LoVo (cell line): ENCODE results near the gene KAZN.

Experiments used
- DNase-seq: peaks from one replicate; pipeline ENCODE4 v3.0.0-alpha.2; 2016; ENCODE audit warnings: low spot score

Gene KAZN

DNA sequence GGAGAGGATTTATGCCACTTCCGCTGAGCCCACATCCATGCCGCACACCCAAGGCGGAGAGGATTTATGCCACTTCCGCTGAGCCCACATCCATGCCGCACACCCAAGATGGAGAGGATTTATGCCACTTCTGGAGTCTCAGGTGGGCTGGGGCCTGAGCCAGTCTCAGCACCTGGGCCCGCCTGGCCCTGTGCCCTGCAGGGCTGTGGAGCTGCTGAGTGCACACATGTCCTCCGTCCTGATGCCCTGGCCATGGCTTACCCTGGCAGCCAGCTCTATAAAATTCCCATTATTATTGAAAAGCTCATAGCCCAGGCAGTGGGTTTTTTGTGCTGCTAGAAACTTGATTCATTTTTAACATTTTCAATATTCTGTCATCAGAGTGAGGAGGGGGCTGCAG is 465.3 kb downstream of the KAZN start:
- no peak for DNase-seq

DNA sequence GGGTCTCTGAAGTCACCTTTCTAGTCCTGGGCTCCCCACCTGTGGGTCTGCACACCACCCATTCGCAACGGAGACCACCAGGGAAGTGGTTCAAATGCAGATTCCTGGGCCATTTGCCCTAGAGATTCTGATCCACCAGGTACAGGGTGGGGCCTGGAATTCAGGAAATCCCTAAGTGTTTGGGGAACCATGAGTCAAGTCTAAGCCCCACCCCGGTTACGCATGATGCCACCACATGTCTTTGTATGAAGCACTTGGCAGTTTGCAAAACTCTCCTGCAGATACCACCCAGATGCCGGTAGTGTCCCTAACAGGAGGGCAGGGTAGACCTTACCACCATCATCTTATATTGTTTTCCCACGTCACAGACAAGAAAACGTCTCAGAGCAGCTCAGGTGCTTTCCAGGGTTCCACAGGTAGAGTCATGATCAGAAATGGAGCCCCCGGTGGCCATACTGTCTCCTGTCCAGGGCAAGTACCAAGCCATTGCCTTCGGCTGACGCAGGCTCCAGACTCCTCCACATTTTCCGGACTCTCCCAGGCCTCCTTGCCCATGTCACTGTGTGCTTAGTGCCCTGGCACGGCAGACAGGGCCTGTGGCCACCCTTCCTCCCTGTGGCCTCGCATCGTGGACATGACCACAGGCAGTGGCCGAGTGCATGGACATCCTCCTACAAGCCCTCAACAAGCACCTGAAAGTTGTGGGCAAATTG is 465.9 kb downstream of the KAZN start:
- DNase-seq: no peak

DNA sequence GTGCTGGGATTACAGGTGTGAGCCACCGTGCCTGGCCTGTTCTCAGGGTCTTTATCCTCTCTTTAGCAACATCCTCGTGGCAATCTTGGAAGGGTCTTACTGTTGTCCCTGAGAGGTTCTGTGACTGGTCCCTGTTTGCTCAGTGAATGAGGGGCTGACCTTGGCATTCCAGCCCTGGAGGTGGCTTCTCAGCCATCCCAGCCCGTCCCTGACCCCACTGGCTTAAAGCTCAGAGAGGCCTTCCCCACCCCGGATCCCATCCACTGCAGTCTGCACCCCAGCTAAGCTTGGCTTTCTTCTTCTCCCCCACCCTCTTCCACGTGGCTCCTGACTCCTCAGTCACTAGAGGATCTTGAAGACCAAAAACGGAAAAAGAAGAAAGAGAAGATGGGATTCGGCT is 466.8 kb downstream of the KAZN start:
- no peak for DNase-seq

DNA sequence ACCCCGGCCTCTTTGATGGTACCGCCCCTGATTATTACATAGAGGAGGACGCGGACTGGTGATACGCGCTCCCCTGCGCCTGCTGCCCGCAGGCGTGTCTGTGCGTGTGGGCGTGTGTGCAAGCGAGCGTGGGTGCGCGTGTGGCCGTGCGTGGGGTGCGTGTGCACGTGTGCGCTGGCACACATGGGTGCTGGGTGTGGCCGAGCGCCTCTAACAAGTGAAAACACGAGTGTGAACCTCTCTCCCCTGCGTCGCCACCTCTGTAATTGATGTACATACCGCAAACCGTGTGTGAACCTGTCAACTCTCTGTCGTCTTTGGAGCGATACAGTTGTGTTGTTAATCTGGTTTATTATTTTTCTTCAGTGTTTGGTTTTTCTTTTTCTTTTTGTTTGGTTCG is 467.3 kb downstream of the KAZN start:
- no peak for DNase-seq

DNA sequence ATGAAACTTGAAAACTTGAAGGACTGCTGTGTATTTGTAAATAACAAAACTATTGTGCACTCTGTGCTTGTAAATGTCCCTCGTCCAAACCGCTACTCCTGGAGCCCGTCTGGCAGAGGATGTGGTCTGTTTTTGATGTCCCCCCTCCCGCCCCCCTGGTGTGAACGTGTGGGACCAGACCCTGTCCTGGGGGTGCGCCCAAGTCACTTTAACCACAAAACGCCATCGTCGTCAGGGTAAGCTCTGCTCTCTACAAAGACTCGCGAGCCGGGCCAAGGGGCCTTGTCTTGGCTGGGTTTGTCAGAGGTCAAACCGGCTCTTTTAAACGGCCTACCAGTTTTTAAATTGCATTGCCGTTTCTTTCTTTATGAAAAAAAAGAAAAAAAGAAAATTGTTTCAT is 467.7 kb downstream of the KAZN start:
- no peak for DNase-seq

DNA sequence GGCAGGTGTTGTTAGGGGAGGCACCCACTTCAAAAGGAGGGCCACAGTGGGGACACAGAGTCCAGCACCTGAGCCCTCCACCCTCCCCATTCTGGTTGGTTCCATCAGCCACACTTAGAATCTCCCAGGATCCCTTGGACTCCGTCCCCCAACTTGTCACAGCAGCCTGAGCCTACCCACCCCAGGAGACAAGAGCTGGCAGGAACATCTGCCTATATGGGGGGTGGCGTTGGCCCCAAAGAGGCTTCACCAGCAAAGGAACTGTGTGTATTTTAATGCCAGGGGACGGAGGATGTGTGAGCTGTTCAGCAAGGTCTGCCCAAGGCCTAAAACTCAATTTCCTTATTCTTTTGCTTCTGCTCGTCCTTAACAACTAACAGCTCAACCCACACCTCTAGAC is 468.7 kb downstream of the KAZN start:
- no peak for DNase-seq

DNA sequence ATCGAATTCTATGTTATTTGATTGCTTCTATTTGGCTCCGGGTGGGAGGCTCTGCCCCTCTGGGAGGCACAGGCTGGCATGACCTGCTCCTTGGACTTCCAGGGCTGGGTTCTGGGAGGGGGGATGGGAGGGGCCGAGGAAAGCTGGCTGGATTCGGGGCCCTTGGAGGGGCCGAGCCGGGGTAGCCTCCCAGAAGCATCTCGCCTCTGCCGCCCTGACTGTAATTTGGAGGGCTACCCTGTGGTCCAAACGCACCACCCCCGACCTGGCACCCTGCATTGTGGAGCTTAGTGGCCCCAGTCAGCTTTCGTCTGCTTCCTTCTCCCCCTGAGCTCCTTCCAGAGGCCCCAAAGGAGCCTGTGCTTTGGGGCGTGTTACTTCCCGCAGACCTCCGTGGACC is 469.7 kb downstream of the KAZN start:
- no peak for DNase-seq

DNA sequence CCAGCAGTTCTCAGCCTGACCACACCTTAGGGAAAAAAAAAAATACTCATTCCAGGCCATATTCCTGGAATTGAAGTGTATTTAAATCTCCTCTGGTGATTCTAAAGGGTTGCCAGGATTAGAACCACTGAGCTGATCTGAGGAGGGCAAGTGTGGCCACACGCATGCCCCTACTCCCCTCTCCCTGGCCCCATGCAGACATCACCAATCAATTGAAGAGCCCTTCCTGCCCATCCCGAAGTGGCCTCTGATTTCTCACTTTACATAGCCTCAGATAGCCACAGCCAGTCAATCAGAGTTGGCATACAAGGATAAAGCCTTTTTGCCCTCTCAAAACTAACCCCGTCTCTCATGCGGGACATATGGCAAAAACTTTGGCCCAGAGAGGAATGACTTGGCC is 470.5 kb downstream of the KAZN start:
- no peak for DNase-seq

DNA sequence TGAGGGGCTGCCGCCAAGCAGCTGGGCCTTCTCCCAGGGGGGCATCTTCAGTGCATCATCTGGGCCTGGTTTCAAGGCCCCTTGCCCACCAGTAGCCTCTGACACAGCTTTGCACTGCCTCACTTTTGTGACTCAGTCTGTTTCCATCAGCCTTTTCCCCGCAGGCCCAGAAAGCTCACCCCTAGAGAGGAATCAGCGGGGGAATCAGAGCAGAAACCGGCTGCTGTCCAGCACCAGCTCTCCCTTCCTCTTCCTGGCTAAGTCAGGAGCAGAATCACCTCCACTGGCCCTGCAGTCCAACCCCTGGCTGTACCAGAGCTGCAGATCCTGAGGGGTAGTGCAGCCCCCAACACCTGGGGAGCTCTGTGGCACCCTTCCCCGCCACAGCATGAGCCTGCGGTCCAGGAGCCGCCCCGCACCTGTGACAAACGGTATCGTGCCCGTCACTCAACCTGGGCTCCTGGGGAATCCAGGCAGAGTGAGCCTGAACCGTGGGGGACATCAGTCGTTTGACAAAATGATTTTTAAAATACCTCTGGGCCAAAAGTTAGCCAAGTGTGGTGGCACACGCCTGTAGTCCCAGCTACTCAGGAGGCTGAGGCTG is 471.8 kb downstream of the KAZN start:
- DNase-seq: no peak

DNA sequence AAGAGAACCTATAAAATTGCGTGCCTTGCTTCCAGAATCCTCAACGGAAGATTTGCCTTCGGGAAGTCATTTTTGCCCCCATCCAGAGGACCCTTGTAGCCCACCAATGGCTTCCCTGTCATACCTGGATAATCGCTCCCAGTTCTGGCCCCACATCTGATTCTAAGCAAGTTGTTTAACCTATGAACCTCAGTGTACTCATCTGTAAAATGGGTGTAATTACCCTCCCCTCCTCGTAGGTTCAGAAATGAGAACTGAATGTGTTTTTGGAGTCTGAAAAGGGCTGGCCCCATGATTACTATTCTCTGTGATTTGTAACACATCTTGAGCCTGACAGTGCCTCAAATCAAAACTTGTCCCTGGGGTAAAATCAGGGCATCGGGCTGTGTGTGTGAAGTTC is 473.5 kb downstream of the KAZN start:
- DNase-seq: no peak

DNA sequence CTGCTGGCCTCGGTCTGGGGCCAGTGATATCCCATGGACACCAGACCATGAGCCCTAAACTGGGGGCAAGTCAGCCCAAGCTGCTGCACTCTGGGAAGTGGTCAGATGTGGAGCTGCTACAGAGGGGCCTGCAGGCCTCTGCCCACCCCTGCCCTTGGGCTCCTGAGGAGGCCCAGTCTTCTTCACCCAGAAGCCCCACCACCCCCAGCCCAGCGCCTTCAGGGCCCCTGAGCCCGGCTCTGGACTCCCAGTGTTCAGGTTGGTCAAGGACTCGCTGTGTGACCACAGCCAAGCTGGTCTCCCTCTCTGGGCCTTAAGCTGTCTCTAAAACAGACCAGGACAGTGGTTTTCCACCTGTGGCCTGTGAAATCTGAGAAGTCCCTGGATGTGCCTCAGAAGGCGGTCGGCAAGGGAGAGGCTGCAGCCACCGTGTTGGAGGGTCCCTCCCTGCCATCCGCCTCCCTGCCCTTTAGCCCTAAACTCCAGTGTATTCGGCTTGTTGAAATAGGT is 475.4 kb downstream of the KAZN start:
- DNase-seq: no peak

DNA sequence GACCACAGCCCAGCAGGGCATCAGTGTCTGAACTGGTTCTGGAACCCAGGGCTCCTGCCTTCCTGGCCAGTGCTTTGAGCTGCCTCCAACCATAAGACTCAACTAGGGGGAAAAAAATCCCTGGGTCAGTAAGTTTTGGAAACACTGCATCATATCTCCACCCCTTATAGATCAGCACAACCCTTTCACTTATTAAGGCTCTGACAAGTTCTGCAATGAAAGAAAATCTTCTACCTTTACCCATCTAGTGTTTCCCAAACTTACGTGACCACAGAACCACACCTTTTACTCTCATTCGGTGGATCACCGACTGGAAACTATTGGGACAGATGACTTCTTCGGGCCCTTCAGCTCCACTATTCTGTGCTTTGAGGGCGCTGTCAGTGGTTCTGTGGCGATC is 476.7 kb downstream of the KAZN start:
- no peak for DNase-seq

DNA sequence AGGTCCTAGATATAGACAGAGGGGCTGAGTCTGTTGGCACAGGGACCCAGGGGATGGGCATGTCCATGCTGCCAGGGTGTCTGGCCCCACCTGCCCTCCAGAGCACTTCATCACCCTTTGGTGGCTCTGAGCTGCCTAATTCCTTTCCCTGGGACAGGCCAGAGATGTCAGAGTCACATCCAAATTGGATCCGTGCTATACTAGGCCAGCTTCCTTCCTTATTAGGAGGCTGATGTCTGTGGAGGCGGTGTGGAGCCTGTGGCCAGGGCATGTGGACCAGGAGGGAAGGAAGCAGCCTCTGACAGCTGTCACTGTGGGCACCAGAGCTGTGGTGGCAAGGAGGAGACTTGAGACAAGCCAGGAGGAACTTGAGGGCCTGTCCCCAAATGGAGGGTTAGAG is 477.3 kb downstream of the KAZN start:
- DNase-seq: no peak

DNA sequence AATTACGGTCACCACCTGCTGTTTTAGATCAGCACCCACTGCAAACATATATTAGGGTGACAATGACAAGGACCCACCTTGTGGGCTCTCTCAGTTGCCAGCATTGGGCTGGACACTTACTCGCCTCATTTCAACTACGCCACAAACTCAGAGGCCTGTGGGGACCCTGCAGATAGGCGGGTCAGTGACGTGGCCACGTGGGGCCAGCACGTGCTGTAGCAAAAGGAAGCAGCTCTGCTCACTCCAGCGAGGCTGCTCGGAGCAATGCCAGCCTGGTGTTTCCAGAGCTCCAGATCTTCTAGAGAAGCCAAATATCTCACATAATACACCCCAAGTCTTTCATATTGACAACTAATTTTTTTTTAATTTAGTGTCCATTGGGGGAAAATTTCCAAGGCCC is 478.3 kb downstream of the KAZN start:
- DNase-seq: no peak

DNA sequence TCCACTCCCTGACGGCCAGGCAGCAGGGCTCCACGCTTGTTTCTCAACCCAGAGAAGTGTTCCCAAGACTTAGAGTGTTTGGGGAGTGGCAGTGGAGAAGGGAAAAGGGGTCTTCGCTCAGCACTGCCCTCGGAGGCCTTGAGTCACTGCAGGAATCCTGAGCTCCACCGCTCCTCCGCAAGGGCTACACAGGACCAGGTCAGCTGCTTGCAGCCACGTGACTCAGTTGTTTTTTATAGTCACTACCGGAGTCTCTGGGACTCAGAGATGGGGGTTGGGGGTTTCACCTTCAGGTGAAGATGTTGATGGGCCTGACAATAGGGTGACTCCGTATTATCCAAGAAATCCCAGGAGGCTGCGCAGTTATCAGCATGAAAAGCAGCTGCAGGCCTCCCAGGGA is 478.9 kb downstream of the KAZN start:
- no peak for DNase-seq

DNA sequence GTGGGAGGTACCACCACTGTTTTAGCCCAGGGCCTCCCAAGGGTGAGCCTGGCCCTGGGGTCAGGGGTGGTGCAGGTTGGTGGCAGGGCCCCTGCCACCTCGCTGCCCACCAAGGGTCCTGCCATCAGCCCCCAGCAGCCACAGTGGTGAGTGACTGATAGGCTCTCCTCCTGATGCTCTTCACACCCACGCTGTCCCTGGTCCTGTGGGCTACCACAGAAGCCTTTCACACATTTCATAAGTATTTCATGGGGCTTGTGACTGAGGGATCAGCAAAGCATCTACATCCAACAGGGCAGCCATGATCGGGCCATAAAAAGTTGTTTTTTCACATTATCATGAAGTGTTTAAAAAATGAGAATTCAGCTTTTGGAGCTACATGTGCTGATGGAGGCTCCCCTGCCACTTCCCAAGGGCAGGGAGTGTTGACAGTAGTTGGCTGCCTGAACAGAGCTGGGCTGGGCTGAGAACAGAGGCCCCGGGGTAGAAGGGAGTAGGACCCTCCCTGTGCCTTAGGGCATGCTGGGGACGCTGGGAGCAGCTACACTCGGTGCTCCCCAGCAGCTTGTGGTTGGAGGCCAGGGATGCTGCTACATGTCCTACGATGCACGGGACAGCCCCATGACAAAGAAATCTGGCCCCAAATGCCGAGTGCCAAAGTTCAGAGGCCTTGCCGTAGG is 482.0 kb downstream of the KAZN start:
- no peak for DNase-seq

DNA sequence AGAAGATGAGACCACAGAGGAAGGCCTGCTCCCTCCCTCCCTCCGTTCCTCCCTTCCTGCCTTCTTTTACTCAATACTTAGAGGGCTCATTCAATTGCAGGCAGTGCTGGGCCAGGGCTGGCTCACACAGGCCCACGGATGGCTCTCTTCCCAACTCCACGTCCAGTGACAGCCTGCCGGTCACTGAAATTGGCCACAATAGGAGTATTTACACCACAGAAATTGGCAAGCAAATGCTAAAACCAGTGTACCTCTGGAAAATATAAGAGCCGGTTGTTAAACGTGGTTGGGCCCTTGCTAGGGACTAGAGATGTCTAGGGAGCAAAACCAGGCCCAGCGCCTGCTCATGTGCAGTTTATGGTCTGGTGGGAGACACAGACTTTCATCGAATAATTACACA is 482.6 kb downstream of the KAZN start:
- no peak for DNase-seq

DNA sequence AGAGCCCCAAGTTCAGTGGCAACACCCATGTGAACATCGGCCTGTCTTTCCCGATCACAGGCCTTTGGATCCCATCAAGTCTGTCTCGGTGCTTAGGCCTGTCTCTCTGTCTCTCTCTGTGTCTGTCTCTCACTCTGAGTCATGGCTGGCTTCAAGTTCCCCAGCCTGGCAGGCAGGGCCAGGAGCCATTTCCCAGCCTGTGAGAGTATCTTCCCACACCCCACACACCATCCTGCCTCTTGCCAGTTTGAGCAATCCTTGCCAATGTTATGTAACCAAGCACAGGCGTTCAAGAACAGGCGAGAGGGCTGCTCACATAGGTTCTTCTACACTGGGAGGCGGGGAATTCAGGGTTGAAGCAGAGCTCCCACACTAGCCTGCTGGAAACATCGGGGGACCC is 485.1 kb downstream of the KAZN start:
- no peak for DNase-seq

DNA sequence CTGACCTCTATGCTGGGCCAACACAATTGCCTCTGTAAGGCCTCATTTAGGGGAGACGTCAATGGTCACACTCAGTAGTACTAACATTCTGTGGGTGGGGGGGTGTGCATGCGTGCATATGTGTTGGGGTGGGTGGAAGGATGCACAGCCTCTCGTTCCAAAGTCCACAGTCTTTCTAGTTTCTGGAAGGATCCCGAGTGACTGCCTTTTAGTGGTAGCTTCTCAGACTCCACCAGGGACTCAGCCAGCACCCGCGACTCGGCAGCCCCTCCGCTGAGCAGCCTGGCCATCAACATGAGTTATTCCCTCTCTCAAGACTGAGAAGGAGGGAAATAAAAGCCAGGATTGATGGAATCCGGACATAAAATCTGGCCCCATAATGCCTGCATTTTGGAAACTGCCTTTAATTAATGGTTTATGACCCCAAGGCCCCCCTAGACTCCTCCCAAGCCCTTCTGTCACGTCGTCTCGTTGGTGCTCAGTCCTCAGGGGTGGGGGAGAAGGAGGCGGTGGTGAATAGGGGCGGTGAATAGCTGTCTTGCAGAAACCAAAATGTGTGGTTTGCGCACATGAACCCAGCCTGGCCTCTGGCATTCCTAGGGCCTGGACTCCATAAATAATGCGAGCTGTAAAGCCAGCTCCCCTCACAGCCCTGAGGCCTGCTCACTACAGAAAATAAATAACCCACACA is 489.9 kb downstream of the KAZN start:
- no peak for DNase-seq

DNA sequence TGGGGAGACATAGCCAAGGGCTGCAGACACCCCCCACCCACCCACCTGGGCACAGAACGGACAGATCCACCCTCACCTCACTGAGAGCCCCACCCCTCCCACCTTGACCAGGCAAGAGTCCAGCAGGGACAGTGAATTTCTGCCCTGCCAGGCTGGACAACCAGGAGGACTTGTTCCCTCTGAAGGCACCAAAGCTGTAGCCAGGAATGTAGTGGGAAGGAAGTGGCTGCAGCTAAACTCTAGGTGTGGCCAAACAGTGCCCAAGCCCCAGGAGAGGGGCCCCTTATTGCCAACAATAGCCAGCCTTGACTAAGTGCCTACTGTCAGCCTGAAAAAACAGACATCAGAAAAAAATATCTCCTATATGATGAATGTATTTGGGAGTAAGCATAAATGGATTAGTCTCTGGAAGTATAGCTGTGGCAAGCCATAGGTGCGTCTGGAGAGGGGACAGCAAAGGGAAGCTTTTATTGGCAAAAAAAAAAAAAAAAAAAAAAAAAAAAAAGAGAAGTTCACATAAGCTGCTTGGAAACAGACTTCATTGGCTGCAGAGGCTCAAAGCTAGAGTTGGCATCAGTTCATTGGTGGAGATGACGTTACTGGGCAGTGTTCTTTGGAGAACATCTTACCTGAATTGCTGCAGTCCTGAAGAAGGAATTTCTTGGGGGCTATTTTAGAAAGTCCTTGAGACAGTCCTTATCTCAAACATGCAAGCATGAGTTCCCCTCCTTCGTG is 490.9 kb downstream of the KAZN start:
- DNase-seq: peak; percentile 7

DNA sequence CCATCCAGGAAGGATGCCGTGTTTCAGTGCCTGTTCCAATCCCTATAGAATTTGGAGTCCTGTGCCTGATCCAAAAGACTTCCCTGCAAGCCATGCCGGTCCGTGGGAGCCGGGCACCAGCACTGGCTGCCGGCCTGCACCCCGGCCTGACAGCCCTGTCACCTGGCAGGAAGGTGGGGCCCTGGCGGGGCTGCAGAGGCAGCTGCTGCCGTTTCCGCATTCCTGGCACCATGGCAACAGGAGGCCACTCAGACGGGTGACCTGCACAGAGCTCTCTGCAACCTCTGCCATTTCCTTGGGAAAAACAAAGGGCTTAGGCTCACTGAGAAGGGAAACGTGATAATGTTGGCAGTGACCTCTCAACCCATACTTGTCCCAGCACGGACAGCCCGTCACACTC is 491.9 kb downstream of the KAZN start:
- peak; percentile 76 for DNase-seq

DNA sequence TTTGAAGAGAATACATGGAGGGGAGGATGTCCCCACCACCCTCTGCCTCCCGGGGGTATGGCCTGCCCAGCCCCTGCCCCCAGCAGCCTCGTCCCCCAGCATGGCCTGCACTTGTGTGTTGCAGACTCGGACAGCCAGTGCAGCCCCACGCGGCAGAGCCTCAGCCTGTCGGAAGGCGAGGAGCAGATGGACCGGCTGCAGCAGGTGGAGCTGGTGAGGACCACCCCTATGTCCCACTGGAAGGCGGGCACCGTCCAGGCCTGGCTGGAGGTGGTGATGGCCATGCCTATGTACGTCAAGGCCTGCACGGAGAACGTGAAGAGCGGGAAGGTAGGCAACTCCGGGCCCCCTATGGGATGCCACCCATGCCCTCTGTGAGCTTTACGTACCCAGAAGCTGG is 495.6 kb downstream of the KAZN start:
- DNase-seq: no peak
